A673 (cell line): ENCODE data around the gene TAF11L7.
"Not testable (repeated sequence)": the region's sequence is repeated elsewhere in the genome, so short reads cannot be mapped to it uniquely, and the experiment has no call there.

Experiments used
- EZH2 ChIP-seq: fragments of 200-600 bp; sonication (generic); IDR thresholded peaks from 2 replicates; pipeline ENCODE4 v1.6.1; 2017; ENCODE audit warnings: borderline replicate concordance, low read depth, mild to moderate bottlenecking, mixed read lengths, antibody characterized with exemption, low read length; ENCODE audit not compliant: poor library complexity, severe bottlenecking
- TF ChIP-seq, protein P1 (sequence below): fragments of 300-800, 200-600 bp; sonication (generic); conservative IDR thresholded peaks from 2 replicates; pipeline ENCODE4 v1.5.1; 2017; ENCODE audit warnings: low read depth, mild to moderate bottlenecking, antibody characterized with exemption, low read length, moderate library complexity, mixed read lengths

DNA sequence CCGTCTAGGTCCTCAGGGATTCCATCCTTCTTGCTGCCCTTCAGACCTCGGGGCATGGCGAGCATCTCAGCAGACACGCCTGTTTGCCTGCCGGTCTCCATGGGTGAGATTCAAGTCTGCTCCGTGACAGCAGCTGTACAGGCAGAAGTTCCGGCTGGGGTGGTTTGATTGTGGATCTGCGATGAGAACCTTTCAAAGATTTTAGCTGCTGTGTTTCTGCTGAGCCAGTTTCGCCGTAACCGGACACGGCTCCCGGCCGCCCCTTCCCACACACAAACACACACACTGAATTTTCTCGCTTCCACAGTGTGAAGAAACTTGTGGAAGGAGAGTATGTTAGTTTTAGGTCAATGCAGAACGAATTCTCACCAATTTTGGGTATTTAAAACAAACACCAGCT lies 5.3 kb upstream of the TAF11L7 start, which contains the start of gene TAF11L8:
- TF ChIP-seq, protein P1, sequence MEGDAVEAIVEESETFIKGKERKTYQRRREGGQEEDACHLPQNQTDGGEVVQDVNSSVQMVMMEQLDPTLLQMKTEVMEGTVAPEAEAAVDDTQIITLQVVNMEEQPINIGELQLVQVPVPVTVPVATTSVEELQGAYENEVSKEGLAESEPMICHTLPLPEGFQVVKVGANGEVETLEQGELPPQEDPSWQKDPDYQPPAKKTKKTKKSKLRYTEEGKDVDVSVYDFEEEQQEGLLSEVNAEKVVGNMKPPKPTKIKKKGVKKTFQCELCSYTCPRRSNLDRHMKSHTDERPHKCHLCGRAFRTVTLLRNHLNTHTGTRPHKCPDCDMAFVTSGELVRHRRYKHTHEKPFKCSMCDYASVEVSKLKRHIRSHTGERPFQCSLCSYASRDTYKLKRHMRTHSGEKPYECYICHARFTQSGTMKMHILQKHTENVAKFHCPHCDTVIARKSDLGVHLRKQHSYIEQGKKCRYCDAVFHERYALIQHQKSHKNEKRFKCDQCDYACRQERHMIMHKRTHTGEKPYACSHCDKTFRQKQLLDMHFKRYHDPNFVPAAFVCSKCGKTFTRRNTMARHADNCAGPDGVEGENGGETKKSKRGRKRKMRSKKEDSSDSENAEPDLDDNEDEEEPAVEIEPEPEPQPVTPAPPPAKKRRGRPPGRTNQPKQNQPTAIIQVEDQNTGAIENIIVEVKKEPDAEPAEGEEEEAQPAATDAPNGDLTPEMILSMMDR = not testable (repeated sequence)
- TF ChIP-seq EZH2 = not testable (repeated sequence)
